Activated naive CD4-positive, alpha-beta T cell treated with anti-CD3 and anti-CD28 coated beads for 36 hours (primary cell): ENCODE results near the gene NF1. TPM values are rescaled to one million over a fixed set of nuclear protein-coding genes. Genes with fewer than 3 reads are reported as not detected.
"Not testable (repeated sequence)": the region's sequence is repeated elsewhere in the genome, so short reads cannot be mapped to it uniquely, and the experiment has no call there.

Experiments used
- CTCF ChIA-PET: fragments of 350-600 bp; sonication (Branson Sonifier 250); formaldehyde crosslinking; loops from one replicate; lab custom pipeline; 2021; ENCODE audit warnings: antibody characterized with exemption; lab: Charles Lee
- DNase-seq: peaks from one replicate; pipeline ENCODE4 v3.0.0-alpha.2; 2020
- H3K27ac Mint-ChIP-seq: one replicate; pipeline ENCODE4 v1.8.0; 2021; ENCODE audit warnings: mild to moderate bottlenecking, mixed read lengths
- H3K27me3 Mint-ChIP-seq: one replicate; pipeline ENCODE4 v1.8.0; 2021; ENCODE audit warnings: low read depth, mixed read lengths
- H3K36me3 Mint-ChIP-seq: one replicate; pipeline ENCODE4 v1.8.0; 2021; ENCODE audit warnings: low read depth, mixed read lengths
- H3K4me1 Mint-ChIP-seq: one replicate; pipeline ENCODE4 v1.8.0; 2021; ENCODE audit warnings: low read depth, mixed read lengths
- H3K4me3 Mint-ChIP-seq: one replicate; pipeline ENCODE4 v1.8.0; 2021; ENCODE audit warnings: mild to moderate bottlenecking, moderate library complexity, mixed read lengths
- H3K9me3 Mint-ChIP-seq: one replicate; pipeline ENCODE4 v1.8.0; 2021; ENCODE audit warnings: mixed read lengths
- intact Hi-C: fragments of 100-400 bp; cut with micrococcal nuclease; formaldehyde crosslinking; loops from one replicate; pipeline ENCODE4 v1.15.1; 2023
- total RNA-seq, 2 experiments: library from RNA; stranded (reverse); gene quantifications; one replicate each; pipeline ENCODE4 v1.2.3, GENCODE V29; 2021

Gene NF1, protein sequence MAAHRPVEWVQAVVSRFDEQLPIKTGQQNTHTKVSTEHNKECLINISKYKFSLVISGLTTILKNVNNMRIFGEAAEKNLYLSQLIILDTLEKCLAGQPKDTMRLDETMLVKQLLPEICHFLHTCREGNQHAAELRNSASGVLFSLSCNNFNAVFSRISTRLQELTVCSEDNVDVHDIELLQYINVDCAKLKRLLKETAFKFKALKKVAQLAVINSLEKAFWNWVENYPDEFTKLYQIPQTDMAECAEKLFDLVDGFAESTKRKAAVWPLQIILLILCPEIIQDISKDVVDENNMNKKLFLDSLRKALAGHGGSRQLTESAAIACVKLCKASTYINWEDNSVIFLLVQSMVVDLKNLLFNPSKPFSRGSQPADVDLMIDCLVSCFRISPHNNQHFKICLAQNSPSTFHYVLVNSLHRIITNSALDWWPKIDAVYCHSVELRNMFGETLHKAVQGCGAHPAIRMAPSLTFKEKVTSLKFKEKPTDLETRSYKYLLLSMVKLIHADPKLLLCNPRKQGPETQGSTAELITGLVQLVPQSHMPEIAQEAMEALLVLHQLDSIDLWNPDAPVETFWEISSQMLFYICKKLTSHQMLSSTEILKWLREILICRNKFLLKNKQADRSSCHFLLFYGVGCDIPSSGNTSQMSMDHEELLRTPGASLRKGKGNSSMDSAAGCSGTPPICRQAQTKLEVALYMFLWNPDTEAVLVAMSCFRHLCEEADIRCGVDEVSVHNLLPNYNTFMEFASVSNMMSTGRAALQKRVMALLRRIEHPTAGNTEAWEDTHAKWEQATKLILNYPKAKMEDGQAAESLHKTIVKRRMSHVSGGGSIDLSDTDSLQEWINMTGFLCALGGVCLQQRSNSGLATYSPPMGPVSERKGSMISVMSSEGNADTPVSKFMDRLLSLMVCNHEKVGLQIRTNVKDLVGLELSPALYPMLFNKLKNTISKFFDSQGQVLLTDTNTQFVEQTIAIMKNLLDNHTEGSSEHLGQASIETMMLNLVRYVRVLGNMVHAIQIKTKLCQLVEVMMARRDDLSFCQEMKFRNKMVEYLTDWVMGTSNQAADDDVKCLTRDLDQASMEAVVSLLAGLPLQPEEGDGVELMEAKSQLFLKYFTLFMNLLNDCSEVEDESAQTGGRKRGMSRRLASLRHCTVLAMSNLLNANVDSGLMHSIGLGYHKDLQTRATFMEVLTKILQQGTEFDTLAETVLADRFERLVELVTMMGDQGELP (N-terminal part only)
- 10 to 100 TPM; 19.5 to 22.8 TPM for total RNA-seq

GRCh38 chr17:31094600-31095235 is at the start of gene NF1:
TSS of gene NF1 (plus strand) at chr17:31094977. CDS start at chr17:31095310, 333 bp downstream.
- intact Hi-C loops, result loop anchor here (5.0 to 10.0 kb wide), 6 partner anchors 123 to 390 kb away; partner anchors contain the start of genes EVI2A and TEFM
- CTCF ChIA-PET, result interaction anchor here (1.0 to 1.2 kb wide), 2 partner anchors 14 to 120 kb away, joined by 3 to 6 read pairs; no protein-coding TSS in a partner anchor
- peaks cover 11% of the 10 kb centered on the region for H3K4me1 Mint-ChIP-seq
- H3K27ac Mint-ChIP-seq, result peak within 1 kb of the TSS; percentile 72
- H3K27me3 Mint-ChIP-seq, result no peaks in the 10 kb centered on the region
- peak within 1 kb of the TSS; percentile 94 for H3K4me3 Mint-ChIP-seq
- no peaks in the 10 kb centered on the region for H3K36me3 Mint-ChIP-seq
- DNase-seq, result peak; percentile 92
- H3K9me3 Mint-ChIP-seq, result no peaks in the 10 kb centered on the region

DNA sequence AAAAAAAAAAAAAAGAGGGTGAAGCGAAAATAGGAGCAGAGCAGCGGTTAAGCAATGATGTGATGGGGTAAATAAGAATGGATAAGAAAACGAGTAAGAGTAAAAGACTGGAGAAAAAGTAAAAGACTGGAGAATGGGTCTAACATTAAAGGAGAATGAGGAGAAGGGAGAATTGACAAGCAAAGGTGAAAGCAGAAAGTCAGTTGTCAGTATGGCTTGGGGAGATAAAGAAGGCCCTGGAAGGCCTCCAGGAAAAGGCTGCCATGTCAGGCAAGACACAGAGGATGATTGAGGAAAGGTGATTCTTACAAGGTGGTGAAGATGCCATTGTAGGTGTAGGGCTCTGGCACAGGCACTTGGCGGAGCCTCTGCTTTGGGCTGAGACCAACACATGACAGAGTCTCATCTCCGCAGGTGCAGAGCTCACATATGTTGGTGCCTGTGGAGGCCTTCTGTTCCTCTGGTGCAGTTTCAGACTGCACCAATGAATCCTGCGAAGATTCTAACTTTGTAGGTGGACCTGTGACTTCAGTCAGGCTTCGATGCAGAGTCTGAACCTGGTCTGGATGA is 47.8 kb upstream of the NF1 start:
- intact Hi-C loops, H3K27ac Mint-ChIP-seq, CTCF ChIA-PET, H3K9me3 Mint-ChIP-seq, H3K4me1 Mint-ChIP-seq, DNase-seq, H3K27me3 Mint-ChIP-seq, H3K4me3 Mint-ChIP-seq, H3K36me3 Mint-ChIP-seq: not testable (repeated sequence)

GRCh38 chr17:31048142-31048541 is 46.6 kb upstream of the NF1 start:
- CTCF ChIA-PET, result interaction anchor here (0.7 kb wide), 1 partner anchor 22 kb away, joined by 4 read pairs; no protein-coding TSS in a partner anchor
- intact Hi-C loops, result no loop called here
- Mint-ChIP-seq H3K27ac (no peak overlapping the region), H3K27me3 (no peaks in the 10 kb centered on the region), H3K4me1 (peaks cover 6% of the 10 kb centered on the region), H3K4me3 (no peak overlapping the region), H3K9me3 (no peaks in the 10 kb centered on the region), H3K36me3 (no peaks in the 10 kb centered on the region)
- DNase-seq, result no peak

GRCh38 chr17:31048780-31049179 is 46.0 kb upstream of the NF1 start:
- Mint-ChIP-seq H3K27me3 (no peaks in the 10 kb centered on the region), H3K4me3 (no peak overlapping the region), H3K4me1 (peaks cover 6% of the 10 kb centered on the region), H3K36me3 (no peaks in the 10 kb centered on the region), H3K9me3 (no peaks in the 10 kb centered on the region), H3K27ac (no peak overlapping the region)
- CTCF ChIA-PET, result interaction anchor here (0.7 kb wide), 1 partner anchor 21 kb away, joined by 4 read pairs; no protein-coding TSS in a partner anchor
- DNase-seq, result no peak
- intact Hi-C loops, result no loop called here

DNA sequence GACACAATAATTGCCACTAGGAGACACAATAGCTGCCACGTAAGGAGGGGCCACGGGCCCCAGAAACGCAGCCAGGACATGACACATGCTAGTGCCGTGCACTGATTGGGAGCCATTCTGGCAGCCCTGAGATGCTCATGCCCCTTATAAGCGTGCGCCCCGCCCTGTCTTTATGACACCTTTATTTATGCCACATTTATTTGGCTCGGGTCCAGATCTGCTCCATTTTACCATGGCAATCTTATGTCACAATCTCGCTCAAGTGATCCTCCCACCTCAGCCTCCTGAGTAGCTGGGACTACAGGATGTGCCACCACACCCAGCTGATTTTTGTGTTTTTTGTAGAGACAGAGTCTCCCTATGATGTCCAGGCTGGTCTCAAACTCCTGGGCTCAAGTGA is 43.8 kb upstream of the NF1 start:
- DNase-seq, result no peak
- no peaks in the 10 kb centered on the region for H3K9me3 Mint-ChIP-seq
- H3K36me3 Mint-ChIP-seq, result no peaks in the 10 kb centered on the region
- intact Hi-C loops, result no loop called here
- H3K4me1 Mint-ChIP-seq, result peaks cover 6% of the 10 kb centered on the region
- no peak overlapping the region for H3K4me3 Mint-ChIP-seq
- no peaks in the 10 kb centered on the region for H3K27me3 Mint-ChIP-seq
- no peak overlapping the region for H3K27ac Mint-ChIP-seq
- CTCF ChIA-PET, result interaction anchor here (1.3 kb wide), 1 partner anchor 17 kb away, joined by 3 read pairs; no protein-coding TSS in a partner anchor

- Mint-ChIP-seq H3K4me3 (no peak overlapping the region), H3K27me3 (no peaks in the 10 kb centered on the region), H3K36me3 (no peaks in the 10 kb centered on the region), H3K9me3 (no peaks in the 10 kb centered on the region), H3K27ac (no peak overlapping the region), H3K4me1 (peaks cover 6% of the 10 kb centered on the region)
- no peak for DNase-seq
- intact Hi-C loops, result no loop called here
- CTCF ChIA-PET, result no interaction called here
Measured at GRCh38 chr17:31051506-31051905, 43.3 kb upstream of the NF1 start.

DNA sequence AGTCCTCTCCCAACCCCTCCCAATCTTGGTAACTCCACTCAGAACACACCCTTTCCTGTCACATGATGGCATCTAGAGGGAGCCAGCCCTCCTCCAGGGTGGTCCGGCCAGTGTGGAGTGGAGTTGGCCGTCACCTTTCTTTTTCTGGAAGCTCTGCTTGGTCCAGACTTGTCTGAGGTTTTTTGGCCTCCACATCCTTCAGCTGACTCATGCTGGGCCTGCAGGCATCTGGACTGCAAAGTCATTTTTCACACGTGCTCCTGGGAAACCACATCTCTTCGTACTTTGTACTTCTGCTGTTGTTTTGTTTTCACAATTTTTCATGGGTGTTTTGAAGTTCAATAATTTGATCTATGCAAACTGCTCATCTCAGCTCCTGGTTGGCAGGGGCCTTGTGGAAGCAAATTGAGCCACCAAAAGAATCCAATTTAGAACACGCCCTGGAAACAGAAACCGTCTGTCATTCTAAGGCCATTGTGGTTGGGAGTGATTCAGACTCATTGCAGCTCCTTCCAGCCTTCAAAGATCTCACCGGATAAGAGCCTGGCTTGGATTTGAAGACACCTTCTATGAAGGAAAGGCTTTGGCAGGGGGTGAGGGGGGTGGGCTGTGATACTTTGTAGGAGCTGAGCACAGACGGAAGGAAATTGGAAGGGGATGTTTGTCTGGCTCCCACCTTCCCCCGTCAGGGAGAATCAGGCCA is 42.4 kb upstream of the NF1 start:
- no peaks in the 10 kb centered on the region for H3K9me3 Mint-ChIP-seq
- intact Hi-C loops, result no loop called here
- no peak overlapping the region for H3K4me3 Mint-ChIP-seq
- no peaks in the 10 kb centered on the region for H3K27me3 Mint-ChIP-seq
- H3K4me1 Mint-ChIP-seq, result peaks cover 6% of the 10 kb centered on the region
- no peak for DNase-seq
- no peaks in the 10 kb centered on the region for H3K36me3 Mint-ChIP-seq
- H3K27ac Mint-ChIP-seq, result no peak overlapping the region
- CTCF ChIA-PET, result no interaction called here

DNA sequence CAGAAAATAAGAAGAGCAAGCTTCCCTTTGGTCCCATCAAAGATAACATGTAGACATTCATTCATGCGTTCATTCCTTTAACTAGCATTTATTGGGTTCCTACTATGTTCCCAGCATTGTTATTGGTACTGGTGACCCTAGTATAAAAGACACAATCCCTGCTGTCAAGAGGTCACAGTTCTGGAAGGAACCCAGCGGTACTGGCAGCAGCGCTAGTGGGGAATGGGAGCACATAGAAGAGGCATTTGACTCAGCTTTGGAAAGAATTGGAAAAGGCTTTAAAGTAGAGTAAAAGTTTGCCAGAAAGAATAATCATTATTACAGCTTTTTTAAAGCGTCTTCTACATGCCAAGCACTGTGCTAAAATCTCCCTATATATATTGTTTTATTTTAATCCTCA is 41.7 kb upstream of the NF1 start:
- Mint-ChIP-seq H3K27me3 (no peaks in the 10 kb centered on the region), H3K9me3 (no peaks in the 10 kb centered on the region), H3K36me3 (no peaks in the 10 kb centered on the region), H3K4me3 (no peak overlapping the region), H3K27ac (no peak overlapping the region), H3K4me1 (peaks cover 6% of the 10 kb centered on the region)
- no peak for DNase-seq
- intact Hi-C loops, result no loop called here
- CTCF ChIA-PET, result no interaction called here

DNA sequence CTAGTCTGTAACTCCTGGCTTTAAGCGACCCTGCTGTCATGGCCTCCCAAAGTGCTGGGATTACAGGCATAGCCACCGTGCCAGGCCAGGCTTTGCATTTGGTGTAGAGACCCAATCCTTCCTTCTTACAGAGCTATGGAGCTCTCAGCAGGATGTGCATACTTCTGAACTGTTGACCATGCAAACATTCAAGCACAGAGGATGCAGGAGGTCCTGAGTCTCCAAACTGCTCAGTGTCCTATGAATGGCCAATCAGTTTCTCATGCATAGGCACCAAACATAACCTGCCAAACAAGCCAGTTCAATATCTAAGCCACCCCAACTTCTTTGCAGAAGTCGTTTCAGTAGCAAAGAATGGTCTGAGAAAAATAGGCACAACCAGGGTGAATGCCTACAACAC is 40.0 kb upstream of the NF1 start:
- DNase-seq, result no peak
- H3K4me1 Mint-ChIP-seq, result peaks cover 6% of the 10 kb centered on the region
- intact Hi-C loops, result no loop called here
- H3K27me3 Mint-ChIP-seq, result no peaks in the 10 kb centered on the region
- no peaks in the 10 kb centered on the region for H3K36me3 Mint-ChIP-seq
- H3K9me3 Mint-ChIP-seq, result no peaks in the 10 kb centered on the region
- H3K27ac Mint-ChIP-seq, result no peak overlapping the region
- CTCF ChIA-PET, result interaction anchor here (0.7 kb wide), 1 partner anchor 157 kb away, joined by 3 read pairs; no protein-coding TSS in a partner anchor
- no peak overlapping the region for H3K4me3 Mint-ChIP-seq

DNA sequence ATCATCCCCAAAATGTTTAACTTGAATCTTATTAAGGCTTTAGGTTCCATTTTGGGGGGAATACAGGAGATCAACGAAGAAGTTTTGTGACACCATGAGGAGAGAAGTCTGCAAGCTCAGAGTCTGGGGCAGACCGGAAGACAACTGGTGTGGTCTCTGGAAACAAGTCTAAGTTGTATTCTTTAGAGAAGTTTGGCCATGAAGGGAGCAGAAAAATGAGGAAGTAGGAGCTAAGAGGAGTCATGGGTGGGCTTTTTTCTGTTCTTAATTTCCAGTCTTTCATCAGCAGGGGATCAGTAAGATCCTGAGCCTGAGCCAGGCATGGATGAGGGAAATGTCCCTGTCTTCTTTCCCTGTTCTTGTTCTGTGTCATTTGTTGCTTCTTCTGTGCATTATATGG is 35.8 kb upstream of the NF1 start:
- H3K4me3 Mint-ChIP-seq, result no peak overlapping the region
- no peaks in the 10 kb centered on the region for H3K9me3 Mint-ChIP-seq
- no peak overlapping the region for H3K27ac Mint-ChIP-seq
- no peaks in the 10 kb centered on the region for H3K4me1 Mint-ChIP-seq
- DNase-seq, result no peak
- H3K36me3 Mint-ChIP-seq, result no peaks in the 10 kb centered on the region
- H3K27me3 Mint-ChIP-seq, result no peaks in the 10 kb centered on the region
- CTCF ChIA-PET, result interaction anchor here (0.7 to 1.4 kb wide), 2 partner anchors 9 to 235 kb away, joined by 3 read pairs; no protein-coding TSS in a partner anchor
- intact Hi-C loops, result no loop called here
